Activated T-cell treated with anti-CD3 and anti-CD28 coated beads, Interleukin-2, amount 50 U/mL, for 24 hours (primary cell): ENCODE results near the gene BHLHE40.
A peak's percentile ranks its signal among the peaks of the same experiment; 100 is the strongest.

Source experiments
- DNase-seq: peaks from one replicate; pipeline ENCODE4 v3.0.0-alpha.2; 2020
- H3K27ac Mint-ChIP-seq: 2 replicates; pipeline ENCODE4 v1.8.0; 2020; ENCODE audit warnings: mild to moderate bottlenecking, mixed read lengths
- H3K27me3 Mint-ChIP-seq: 2 replicates; pipeline ENCODE4 v1.8.0; 2020; ENCODE audit warnings: mixed read lengths
- H3K36me3 Mint-ChIP-seq: 2 replicates; pipeline ENCODE4 v1.8.0; 2020; ENCODE audit warnings: low read depth, mixed read lengths
- H3K4me1 Mint-ChIP-seq: 2 replicates; pipeline ENCODE4 v1.8.0; 2020; ENCODE audit warnings: low read depth, mixed read lengths
- H3K4me3 Mint-ChIP-seq: 2 replicates; pipeline ENCODE4 v1.8.0; 2020; ENCODE audit warnings: mild to moderate bottlenecking, moderate library complexity, mixed read lengths
- H3K9me3 Mint-ChIP-seq: 2 replicates; pipeline ENCODE4 v1.8.0; 2020; ENCODE audit warnings: mixed read lengths

BHLHE40 gene

DNA sequence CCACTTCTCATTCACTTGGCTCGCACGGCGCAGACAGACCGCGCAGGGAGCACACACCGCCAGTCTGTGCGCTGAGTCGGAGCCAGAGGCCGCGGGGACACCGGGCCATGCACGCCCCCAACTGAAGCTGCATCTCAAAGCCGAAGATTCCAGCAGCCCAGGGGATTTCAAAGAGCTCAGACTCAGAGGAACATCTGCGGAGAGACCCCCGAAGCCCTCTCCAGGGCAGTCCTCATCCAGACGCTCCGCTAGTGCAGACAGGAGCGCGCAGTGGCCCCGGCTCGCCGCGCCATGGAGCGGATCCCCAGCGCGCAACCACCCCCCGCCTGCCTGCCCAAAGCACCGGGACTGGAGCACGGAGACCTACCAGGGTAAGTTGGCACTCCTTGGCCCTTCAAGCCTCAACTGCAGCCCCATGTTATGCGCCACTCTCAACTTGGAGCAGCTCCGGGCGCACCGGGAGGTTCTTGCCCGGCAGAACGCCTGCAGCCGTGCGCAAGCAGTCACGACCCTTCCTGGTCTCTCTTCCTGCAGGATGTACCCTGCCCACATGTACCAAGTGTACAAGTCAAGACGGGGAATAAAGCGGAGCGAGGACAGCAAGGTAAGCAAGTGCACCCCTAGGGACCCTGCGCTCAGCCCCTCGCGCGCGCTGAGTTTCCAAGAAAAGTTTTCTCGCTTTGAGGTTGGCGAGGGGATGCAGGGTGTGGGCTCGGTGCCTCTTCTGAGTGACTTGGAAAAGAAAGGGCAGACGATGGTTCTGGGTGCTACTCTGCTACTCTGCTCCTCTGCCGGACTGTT, at the start of gene BHLHE40:
Gene BHLHE40 (plus strand): TSS at position 10 of the 801 bp plus-strand sequence. CDS start 282 bp downstream, at position 292.
- no peak for DNase-seq
- Mint-ChIP-seq H3K36me3 (peaks cover 53% of the 10 kb centered on the region), H3K27me3 (no peaks in the 10 kb centered on the region), H3K4me1 (peaks cover 66% of the 10 kb centered on the region), H3K27ac (peak within 1 kb of the TSS; percentile 99), H3K4me3 (peak within 1 kb of the TSS; percentile 100), H3K9me3 (no peaks in the 10 kb centered on the region)

GRCh38 chr3:4930501-4930900, 48.7 kb upstream of the BHLHE40 start:
- H3K4me1 Mint-ChIP-seq, result peaks cover 32% of the 10 kb centered on the region
- peaks cover 4% of the 10 kb centered on the region for H3K9me3 Mint-ChIP-seq
- H3K4me3 Mint-ChIP-seq, result no peak overlapping the region
- H3K27ac Mint-ChIP-seq, result no peak overlapping the region
- no peak for DNase-seq
- no peaks in the 10 kb centered on the region for H3K27me3 Mint-ChIP-seq
- H3K36me3 Mint-ChIP-seq, result no peaks in the 10 kb centered on the region

DNA sequence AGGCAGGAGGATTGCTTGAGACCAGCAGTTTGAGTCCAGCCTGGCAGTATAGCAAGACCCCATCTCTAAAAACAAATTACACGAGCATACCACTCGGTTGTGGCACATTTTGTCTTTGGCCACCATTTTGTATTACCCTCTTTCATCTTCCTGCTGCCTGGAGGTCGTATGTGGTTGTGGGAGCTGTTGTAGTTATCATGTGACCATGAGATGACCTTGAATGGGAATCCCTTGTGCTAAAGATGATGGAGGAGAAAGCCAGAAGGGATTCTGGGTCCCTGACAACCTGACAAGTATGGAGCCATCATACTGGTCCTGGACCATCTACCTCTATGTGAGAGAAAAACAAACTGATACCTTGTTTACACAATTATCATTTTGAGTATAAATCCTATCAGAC, 45.2 kb upstream of the BHLHE40 start:
- Mint-ChIP-seq H3K27ac (no peak overlapping the region), H3K4me1 (peaks cover 18% of the 10 kb centered on the region), H3K27me3 (no peaks in the 10 kb centered on the region), H3K4me3 (no peak overlapping the region), H3K9me3 (no peaks in the 10 kb centered on the region), H3K36me3 (no peaks in the 10 kb centered on the region)
- no peak for DNase-seq

DNA sequence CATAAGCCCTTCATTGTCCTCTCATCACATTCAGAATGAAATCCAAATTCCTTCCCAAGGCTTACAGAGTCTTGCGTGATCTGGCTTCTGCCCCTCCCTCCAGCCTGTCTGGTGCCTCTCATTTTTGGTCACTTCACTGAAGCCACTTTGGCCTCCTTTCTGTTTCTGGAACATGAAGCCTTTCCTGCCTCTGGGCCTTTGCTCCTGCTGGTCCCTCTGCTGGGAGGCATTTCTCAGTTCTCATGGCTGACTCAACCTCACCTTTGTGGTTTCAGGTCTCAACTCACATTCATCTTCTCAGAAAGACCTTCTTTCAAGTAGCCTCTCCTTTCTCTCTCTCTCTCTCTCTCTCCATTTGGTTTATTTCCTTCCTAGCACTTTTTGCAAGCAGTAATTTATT, 43.9 kb upstream of the BHLHE40 start:
- Mint-ChIP-seq H3K9me3 (no peaks in the 10 kb centered on the region), H3K4me3 (no peak overlapping the region), H3K27ac (peak overlapping the region; percentile 4), H3K27me3 (no peaks in the 10 kb centered on the region), H3K36me3 (no peaks in the 10 kb centered on the region), H3K4me1 (peaks cover 18% of the 10 kb centered on the region)
- no peak for DNase-seq

GRCh38 chr3:4936982-4937614, 42.1 kb upstream of the BHLHE40 start:
- Mint-ChIP-seq H3K27me3 (no peaks in the 10 kb centered on the region), H3K36me3 (no peaks in the 10 kb centered on the region), H3K9me3 (no peaks in the 10 kb centered on the region), H3K4me3 (no peak overlapping the region), H3K27ac (no peak overlapping the region), H3K4me1 (peaks cover 18% of the 10 kb centered on the region)
- DNase-seq, result no peak

DNA sequence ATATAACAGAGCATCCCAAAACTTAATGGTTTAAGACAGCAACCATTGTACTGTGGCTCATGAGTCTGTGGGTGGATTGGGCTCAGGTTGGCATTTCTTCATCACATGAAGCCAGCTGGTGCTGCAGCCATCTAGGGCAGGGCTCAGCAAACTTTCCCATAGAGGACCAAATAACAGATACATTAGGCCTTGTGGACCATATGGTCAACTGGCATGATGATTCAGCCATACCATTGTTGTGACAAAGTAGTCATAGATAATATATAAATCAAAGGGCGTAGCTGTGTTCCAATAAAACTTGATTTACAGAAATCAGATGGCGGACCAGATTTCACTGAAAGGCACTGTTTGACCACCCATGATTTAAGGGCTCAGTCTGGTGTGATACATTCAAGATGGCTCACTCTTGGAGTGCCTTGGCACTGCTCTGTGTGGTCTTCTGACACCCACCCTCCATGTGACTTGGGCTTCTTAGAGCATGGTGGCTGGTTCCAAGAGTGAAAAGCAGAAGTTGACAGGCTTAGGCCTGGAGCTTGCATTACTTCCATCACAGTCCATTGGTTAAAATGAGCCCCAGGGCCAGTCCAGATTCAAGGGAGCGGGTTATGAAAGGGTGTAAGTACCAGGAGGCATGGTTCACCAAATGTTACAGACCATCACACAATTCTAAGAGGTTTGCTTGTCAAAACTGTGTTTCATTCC, 40.8 kb upstream of the BHLHE40 start:
- H3K36me3 Mint-ChIP-seq, result no peaks in the 10 kb centered on the region
- peaks cover 18% of the 10 kb centered on the region for H3K4me1 Mint-ChIP-seq
- no peaks in the 10 kb centered on the region for H3K9me3 Mint-ChIP-seq
- no peak for DNase-seq
- H3K27ac Mint-ChIP-seq, result no peak overlapping the region
- no peaks in the 10 kb centered on the region for H3K27me3 Mint-ChIP-seq
- H3K4me3 Mint-ChIP-seq, result no peak overlapping the region

- Mint-ChIP-seq H3K9me3 (no peaks in the 10 kb centered on the region), H3K27ac (no peak overlapping the region), H3K27me3 (no peaks in the 10 kb centered on the region), H3K36me3 (no peaks in the 10 kb centered on the region), H3K4me1 (peaks cover 20% of the 10 kb centered on the region), H3K4me3 (no peak overlapping the region)
- DNase-seq, result no peak
These were observed 40.0 kb upstream of the BHLHE40 start for GRCh38 chr3:4939276-4939675.

- no peak for DNase-seq
- Mint-ChIP-seq H3K9me3 (no peaks in the 10 kb centered on the region), H3K4me1 (peaks cover 13% of the 10 kb centered on the region), H3K27me3 (no peaks in the 10 kb centered on the region), H3K27ac (no peak overlapping the region), H3K4me3 (no peak overlapping the region), H3K36me3 (no peaks in the 10 kb centered on the region)
These were observed 38.3 kb upstream of the BHLHE40 start for GRCh38 chr3:4940985-4941384.

- Mint-ChIP-seq H3K27ac (no peak overlapping the region), H3K36me3 (no peaks in the 10 kb centered on the region), H3K9me3 (no peaks in the 10 kb centered on the region), H3K4me1 (peaks cover 4% of the 10 kb centered on the region), H3K27me3 (no peaks in the 10 kb centered on the region), H3K4me3 (no peak overlapping the region)
- no peak for DNase-seq
These were observed 35.7 kb upstream of the BHLHE40 start for GRCh38 chr3:4943549-4943948.

DNA sequence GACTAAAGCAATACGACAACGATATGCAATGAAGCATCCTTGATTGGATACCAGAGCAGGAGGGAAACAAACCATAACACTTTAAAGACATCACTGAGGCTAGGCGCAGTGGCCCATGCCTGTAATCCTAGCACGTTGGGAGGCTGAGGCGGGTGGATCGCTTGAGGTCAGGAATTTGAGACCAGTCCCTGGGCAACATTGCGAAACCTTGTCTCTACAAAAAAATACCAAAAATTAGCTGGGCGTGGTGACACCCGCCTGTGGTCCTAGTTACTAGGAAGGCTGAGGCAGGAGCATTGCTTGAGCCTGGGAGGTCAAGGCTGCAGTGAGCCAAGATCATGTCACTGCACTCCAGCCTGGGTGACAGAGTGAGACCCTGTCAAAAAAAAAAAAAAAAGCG, 33.9 kb upstream of the BHLHE40 start:
- no peak for DNase-seq
- no peaks in the 10 kb centered on the region for H3K9me3 Mint-ChIP-seq
- H3K27me3 Mint-ChIP-seq, result no peaks in the 10 kb centered on the region
- H3K4me3 Mint-ChIP-seq, result no peak overlapping the region
- peaks cover 2% of the 10 kb centered on the region for H3K4me1 Mint-ChIP-seq
- no peak overlapping the region for H3K27ac Mint-ChIP-seq
- no peaks in the 10 kb centered on the region for H3K36me3 Mint-ChIP-seq

DNA sequence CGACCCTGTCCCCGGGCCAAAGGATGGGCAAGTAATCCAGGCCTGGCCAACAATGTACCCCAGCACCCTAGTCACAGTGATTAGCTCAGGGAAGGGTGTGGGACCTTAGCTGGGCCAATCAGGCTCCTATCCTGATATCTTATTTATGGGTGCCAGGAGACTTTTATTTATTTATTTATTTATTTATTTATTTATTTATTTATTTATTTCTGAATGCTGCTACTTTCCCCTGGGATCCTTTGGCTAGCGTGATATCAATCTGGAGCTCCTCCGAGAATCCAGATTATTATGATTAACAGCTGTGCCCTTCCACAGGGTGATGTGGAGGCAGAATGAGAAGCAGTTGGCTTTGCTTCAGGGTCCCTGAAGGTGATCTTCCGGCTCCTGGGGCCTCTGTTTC, 32.2 kb upstream of the BHLHE40 start:
- no peak overlapping the region for H3K27ac Mint-ChIP-seq
- no peak overlapping the region for H3K4me3 Mint-ChIP-seq
- no peaks in the 10 kb centered on the region for H3K27me3 Mint-ChIP-seq
- H3K9me3 Mint-ChIP-seq, result no peaks in the 10 kb centered on the region
- H3K4me1 Mint-ChIP-seq, result peaks cover 2% of the 10 kb centered on the region
- H3K36me3 Mint-ChIP-seq, result no peaks in the 10 kb centered on the region
- DNase-seq, result no peak

GRCh38 chr3:4948395-4948794, 30.8 kb upstream of the BHLHE40 start:
- no peak overlapping the region for H3K27ac Mint-ChIP-seq
- H3K27me3 Mint-ChIP-seq, result no peaks in the 10 kb centered on the region
- DNase-seq, result no peak
- no peaks in the 10 kb centered on the region for H3K9me3 Mint-ChIP-seq
- H3K36me3 Mint-ChIP-seq, result no peaks in the 10 kb centered on the region
- no peak overlapping the region for H3K4me3 Mint-ChIP-seq
- H3K4me1 Mint-ChIP-seq, result peaks cover 2% of the 10 kb centered on the region

GRCh38 chr3:4949004-4949403, 30.2 kb upstream of the BHLHE40 start:
- Mint-ChIP-seq H3K4me3 (no peak overlapping the region), H3K27me3 (no peaks in the 10 kb centered on the region), H3K27ac (no peak overlapping the region), H3K9me3 (no peaks in the 10 kb centered on the region), H3K36me3 (no peaks in the 10 kb centered on the region), H3K4me1 (peaks cover under 1% of the 10 kb centered on the region)
- DNase-seq, result no peak

DNA sequence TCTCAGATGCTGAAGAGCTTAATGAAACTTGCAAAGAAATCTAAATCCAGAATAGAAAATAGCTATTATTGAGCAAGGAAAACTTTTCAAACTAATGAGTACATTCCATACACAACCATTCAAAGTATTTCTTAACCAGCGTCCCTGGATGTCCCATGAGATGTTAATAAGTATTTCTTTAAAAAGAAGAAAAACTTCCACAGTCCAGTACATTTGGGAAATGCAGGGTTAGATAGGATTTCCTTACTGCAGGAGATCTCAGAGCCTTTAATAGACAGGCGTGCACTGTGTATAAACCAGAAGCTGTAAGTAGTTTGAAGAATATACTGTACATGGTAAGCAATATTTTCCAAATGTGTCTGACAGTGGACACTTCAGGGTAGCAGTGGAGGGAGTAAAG, 29.6 kb upstream of the BHLHE40 start:
- Mint-ChIP-seq H3K27ac (no peak overlapping the region), H3K27me3 (no peaks in the 10 kb centered on the region), H3K4me3 (no peak overlapping the region), H3K9me3 (no peaks in the 10 kb centered on the region), H3K4me1 (no peaks in the 10 kb centered on the region), H3K36me3 (no peaks in the 10 kb centered on the region)
- no peak for DNase-seq

- H3K36me3 Mint-ChIP-seq, result no peaks in the 10 kb centered on the region
- no peaks in the 10 kb centered on the region for H3K27me3 Mint-ChIP-seq
- no peak for DNase-seq
- no peaks in the 10 kb centered on the region for H3K9me3 Mint-ChIP-seq
- H3K4me1 Mint-ChIP-seq, result no peaks in the 10 kb centered on the region
- H3K27ac Mint-ChIP-seq, result no peak overlapping the region
- no peak overlapping the region for H3K4me3 Mint-ChIP-seq
These were observed 28.9 kb upstream of the BHLHE40 start for GRCh38 chr3:4950351-4950784.
